Neural cell (in vitro differentiated cells): ENCODE measurements around the gene LRRC34.

ENCODE experiments used
- EP300 ChIP-seq: fragments of 450-650 bp; conservative IDR thresholded peaks from 2 replicates; pipeline ENCODE4 v1.6.1; 2014; ENCODE audit warnings: antibody characterized with exemption, mild to moderate bottlenecking, moderate library complexity; ENCODE audit not compliant: poor library complexity, severe bottlenecking
- MXI1 ChIP-seq: fragments of 450-650 bp; conservative IDR thresholded peaks from 2 replicates; pipeline ENCODE4 v1.6.1; 2014; ENCODE audit warnings: antibody characterized with exemption, mild to moderate bottlenecking; ENCODE audit not compliant: poor library complexity, severe bottlenecking
- TF ChIP-seq, protein P1 (sequence below): fragments of 450-650 bp; IDR thresholded peaks from 2 replicates; pipeline ENCODE4 v1.5.1; 2014; ENCODE audit warnings: antibody characterized with exemption, mild to moderate bottlenecking, moderate library complexity; ENCODE audit not compliant: poor library complexity, severe bottlenecking

DNA sequence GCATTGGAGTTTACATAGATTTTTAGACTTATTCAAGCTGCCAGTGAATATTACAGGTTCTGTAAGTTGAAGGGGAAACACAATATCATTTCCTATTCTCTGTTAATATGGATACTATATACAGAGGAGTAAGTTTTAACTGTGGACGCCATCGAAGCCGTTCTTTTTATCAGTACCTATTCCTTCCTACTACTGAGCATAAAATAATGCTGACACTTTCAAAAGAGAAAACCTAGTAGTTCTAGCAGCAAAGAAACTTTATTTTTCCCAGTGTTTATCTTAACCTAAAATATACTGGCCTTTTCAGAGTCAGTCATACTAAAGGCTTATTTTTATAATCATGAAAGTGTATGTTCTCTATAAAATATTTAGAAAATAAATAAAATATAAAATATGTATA is 42.8 kb upstream of the LRRC34 start:
- TF ChIP-seq, protein P1, sequence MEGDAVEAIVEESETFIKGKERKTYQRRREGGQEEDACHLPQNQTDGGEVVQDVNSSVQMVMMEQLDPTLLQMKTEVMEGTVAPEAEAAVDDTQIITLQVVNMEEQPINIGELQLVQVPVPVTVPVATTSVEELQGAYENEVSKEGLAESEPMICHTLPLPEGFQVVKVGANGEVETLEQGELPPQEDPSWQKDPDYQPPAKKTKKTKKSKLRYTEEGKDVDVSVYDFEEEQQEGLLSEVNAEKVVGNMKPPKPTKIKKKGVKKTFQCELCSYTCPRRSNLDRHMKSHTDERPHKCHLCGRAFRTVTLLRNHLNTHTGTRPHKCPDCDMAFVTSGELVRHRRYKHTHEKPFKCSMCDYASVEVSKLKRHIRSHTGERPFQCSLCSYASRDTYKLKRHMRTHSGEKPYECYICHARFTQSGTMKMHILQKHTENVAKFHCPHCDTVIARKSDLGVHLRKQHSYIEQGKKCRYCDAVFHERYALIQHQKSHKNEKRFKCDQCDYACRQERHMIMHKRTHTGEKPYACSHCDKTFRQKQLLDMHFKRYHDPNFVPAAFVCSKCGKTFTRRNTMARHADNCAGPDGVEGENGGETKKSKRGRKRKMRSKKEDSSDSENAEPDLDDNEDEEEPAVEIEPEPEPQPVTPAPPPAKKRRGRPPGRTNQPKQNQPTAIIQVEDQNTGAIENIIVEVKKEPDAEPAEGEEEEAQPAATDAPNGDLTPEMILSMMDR: no peak
- no peak for TF ChIP-seq EP300
- TF ChIP-seq MXI1: no peak
